AG04450 (cell line): ENCODE measurements around the gene TTC23. TPM values are rescaled to one million over a fixed set of nuclear protein-coding genes. Genes with fewer than 3 reads are reported as not detected.

Experiments
- CTCF ChIA-PET: fragments of 300-600, 350-600 bp; formaldehyde crosslinking; extraction: SDS; loops from one replicate; lab custom pipeline; 2022; ENCODE audit warnings: antibody characterized with exemption, inconsistent platforms; lab: Charles Lee
- POLR2A ChIA-PET: fragments of 350-600 bp; formaldehyde crosslinking; extraction: SDS; loops from one replicate; lab custom pipeline; 2021; ENCODE audit warnings: antibody characterized with exemption, inconsistent platforms; lab: Yijun Ruan, JAX
- DNase-seq: peaks from one replicate; pipeline ENCODE4 v3.0.0-alpha.2; 2011; ENCODE audit warnings: low read depth, low spot score
- H3K27ac ChIP-seq: one replicate; pipeline ENCODE4 v1.5.1; 2012; ENCODE audit warnings: low read depth, low read length, control low read depth
- H3K27me3 ChIP-seq: one replicate; pipeline ENCODE4 v1.6.0; 2012; ENCODE audit warnings: low read length; ENCODE audit not compliant: control insufficient read depth, insufficient read depth
- H3K4me3 ChIP-seq: 2 replicates; pipeline ENCODE4 v1.5.1; 2011; ENCODE audit warnings: mild to moderate bottlenecking, low read depth, low read length, control low read depth
- H3K9me3 ChIP-seq: 2 replicates; pipeline ENCODE4 v1.5.1; 2012; ENCODE audit warnings: low read length; ENCODE audit not compliant: control insufficient read depth, insufficient read depth
- polyA plus RNA-seq: library from polyadenylated mRNA; depleted of rRNA; stranded (reverse); fragments of >200 nt; gene quantifications from 2 replicates; pipeline ENCODE4 v1.2.3, GENCODE V29; 2011
- TF ChIP-seq, protein P1 (sequence below): IDR thresholded peaks from 2 replicates; pipeline ENCODE4 v1.5.1; 2011; ENCODE audit warnings: low read depth, low read length, control low read depth, inconsistent platforms

The TTC23 gene
- polyA plus RNA-seq, 1 experiment: 7.2 TPM

DNA sequence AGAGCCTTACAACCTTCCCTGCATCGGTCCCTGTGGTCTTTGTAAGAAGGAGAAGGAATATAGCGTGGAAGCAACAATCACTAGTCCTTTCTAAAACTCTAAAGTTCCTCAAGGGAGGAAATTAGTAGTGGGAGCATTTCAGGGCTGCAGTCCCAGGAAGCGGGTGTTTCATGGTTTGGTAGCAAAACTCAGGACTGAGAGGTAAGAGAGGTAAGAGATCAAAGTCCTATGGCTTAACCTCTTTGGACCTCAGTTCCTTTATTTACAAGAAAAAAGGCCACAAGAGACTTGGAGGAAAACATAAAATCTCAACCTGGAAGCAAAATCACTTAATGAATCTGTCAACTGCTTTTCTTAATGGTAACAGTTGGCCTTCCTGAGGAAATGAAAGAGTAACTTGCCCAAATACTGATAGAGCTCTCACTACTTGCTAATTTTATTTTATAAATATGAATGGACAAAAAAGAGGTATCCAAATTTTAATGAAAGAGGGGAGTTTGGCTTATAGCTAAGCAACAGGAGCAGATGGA is 16.2 kb upstream of the TTC23 start:
- no peak overlapping the region for H3K4me3 ChIP-seq
- no peak for DNase-seq
- no peaks in the 10 kb centered on the region for H3K9me3 ChIP-seq
- H3K27me3 ChIP-seq: no peaks in the 10 kb centered on the region
- POLR2A ChIA-PET: no interaction called here
- no peak overlapping the region for H3K27ac ChIP-seq
- TF ChIP-seq, protein P1, sequence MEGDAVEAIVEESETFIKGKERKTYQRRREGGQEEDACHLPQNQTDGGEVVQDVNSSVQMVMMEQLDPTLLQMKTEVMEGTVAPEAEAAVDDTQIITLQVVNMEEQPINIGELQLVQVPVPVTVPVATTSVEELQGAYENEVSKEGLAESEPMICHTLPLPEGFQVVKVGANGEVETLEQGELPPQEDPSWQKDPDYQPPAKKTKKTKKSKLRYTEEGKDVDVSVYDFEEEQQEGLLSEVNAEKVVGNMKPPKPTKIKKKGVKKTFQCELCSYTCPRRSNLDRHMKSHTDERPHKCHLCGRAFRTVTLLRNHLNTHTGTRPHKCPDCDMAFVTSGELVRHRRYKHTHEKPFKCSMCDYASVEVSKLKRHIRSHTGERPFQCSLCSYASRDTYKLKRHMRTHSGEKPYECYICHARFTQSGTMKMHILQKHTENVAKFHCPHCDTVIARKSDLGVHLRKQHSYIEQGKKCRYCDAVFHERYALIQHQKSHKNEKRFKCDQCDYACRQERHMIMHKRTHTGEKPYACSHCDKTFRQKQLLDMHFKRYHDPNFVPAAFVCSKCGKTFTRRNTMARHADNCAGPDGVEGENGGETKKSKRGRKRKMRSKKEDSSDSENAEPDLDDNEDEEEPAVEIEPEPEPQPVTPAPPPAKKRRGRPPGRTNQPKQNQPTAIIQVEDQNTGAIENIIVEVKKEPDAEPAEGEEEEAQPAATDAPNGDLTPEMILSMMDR: no peak
- CTCF ChIA-PET: interaction anchor here (1.2 kb wide), 1 partner anchor 21 kb away, joined by 3 read pairs; no protein-coding TSS in a partner anchor

DNA sequence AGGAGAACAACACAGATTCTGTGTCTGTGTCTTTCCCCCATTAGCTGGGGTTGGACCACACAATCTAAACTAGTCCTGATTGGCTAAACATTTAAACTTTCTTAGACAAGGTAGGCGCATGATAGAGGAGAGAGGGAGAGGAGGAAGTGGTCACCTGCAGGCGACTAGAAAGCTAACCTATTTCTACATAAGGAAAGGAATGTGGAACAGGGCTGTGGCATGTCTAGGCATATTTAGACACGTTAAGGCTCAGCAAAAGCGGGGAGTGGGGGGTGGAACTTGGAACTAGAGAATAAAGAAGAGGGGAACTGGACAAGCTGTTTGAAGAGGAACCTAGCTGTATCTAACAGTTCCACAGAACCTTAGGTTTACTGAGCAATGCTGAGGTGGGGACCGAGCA is 14.7 kb upstream of the TTC23 start:
- ChIA-PET POLR2A (no interaction called here), CTCF (interaction anchor here (0.6 to 2.7 kb wide), 4 partner anchors 9 to 492 kb away, joined by 3 to 26 read pairs (median 3); no protein-coding TSS in a partner anchor)
- no peak overlapping the region for H3K27ac ChIP-seq
- TF ChIP-seq, protein P1: no peak
- no peak for DNase-seq
- no peaks in the 10 kb centered on the region for H3K9me3 ChIP-seq
- H3K4me3 ChIP-seq: no peak overlapping the region
- H3K27me3 ChIP-seq: no peaks in the 10 kb centered on the region

- H3K4me3 ChIP-seq: no peak overlapping the region
- ChIA-PET CTCF (interaction anchor here (1.0 to 3.5 kb wide), 2 partner anchors 15 to 447 kb away, joined by 4 to 22 read pairs; no protein-coding TSS in a partner anchor), POLR2A (no interaction called here)
- H3K27me3 ChIP-seq: no peaks in the 10 kb centered on the region
- TF ChIP-seq, protein P1: no peak
- H3K27ac ChIP-seq: no peak overlapping the region
- no peaks in the 10 kb centered on the region for H3K9me3 ChIP-seq
- no peak for DNase-seq
Observed at GRCh38 chr15:99257107-99257750, 7.8 kb upstream of the TTC23 start.

GRCh38 chr15:99253381-99254090 is 4.2 kb upstream of the TTC23 start:
- Histone ChIP-seq H3K27ac (no peak overlapping the region), H3K4me3 (no peak overlapping the region), H3K9me3 (no peaks in the 10 kb centered on the region), H3K27me3 (no peaks in the 10 kb centered on the region)
- POLR2A ChIA-PET: no interaction called here
- CTCF ChIA-PET: interaction anchor here (1.3 to 3.5 kb wide), 4 partner anchors 19 to 503 kb away, joined by 4 to 24 read pairs (median 14); no protein-coding TSS in a partner anchor
- TF ChIP-seq, protein P1: 0 out of 2 replicates have a peak, but pooled peaks have one; percentile 11
- no peak for DNase-seq
